Heart left ventricle (tissue), 13 donors: ENCODE results near the gene PLCL1.

Experiments
- POLR2A ChIP-seq, 2 donors: fragments of 450-650 bp; IDR thresholded peaks; one replicate each; pipeline ENCODE4 v1.6.1; 2017; ENCODE audit warnings: antibody characterized with exemption in 2 of 2, mild to moderate bottlenecking in 2 of 2, moderate library complexity in 2 of 2
- TF ChIP-seq, protein P1 (sequence below), 12 donors: fragments of 200-600 bp; sonication (generic) in 4 of 12; IDR thresholded peaks; one replicate each; pipeline versions ENCODE4 v1.5.0 to v1.8.0; 2018 to 2022; ENCODE audit warnings: antibody characterized with exemption in 12 of 12, mild to moderate bottlenecking in 5 of 12
- donor health status: ischemic (EF 13 %, LVEDD 7.1; RV severe dilation, severe dysfunction).
- donor health status: DM: no; HTN: yes; CAD: no.
- donor health status: DM: no; HTN: no; CAD: no.
- donor health status: ischemic (EF 25% LVEDD 6.9; RV normal size, moderate dysfunction).
- donor health status: ischemic (EF 25% LVEDD 5.7; RV mildly dilated, moderate dysfunction).
- donor health status: ischemic (EF 35%, LVEDD 5.7; RV mildly dilated, moderate dysfunction).
- donor health status: nonischemic (EF 11% LVEDD 7.7; RV severe dilation, severe dysfunction).
- donor health status: DM: yes; HTN: yes; CAD: no.
- donor health status: PGD.
- donor health status: ischemic (EF 29% LVEDD 5.4; RV normal size, mild dysfunction).
- donor health status: nonischemic (EF 23%, LVEDD 6.1; RV moderate dilation, normal function).

- TF ChIP-seq POLR2A (IDR thresholded peaks at IDR 0.05), result no peak
- TF ChIP-seq, protein P1, sequence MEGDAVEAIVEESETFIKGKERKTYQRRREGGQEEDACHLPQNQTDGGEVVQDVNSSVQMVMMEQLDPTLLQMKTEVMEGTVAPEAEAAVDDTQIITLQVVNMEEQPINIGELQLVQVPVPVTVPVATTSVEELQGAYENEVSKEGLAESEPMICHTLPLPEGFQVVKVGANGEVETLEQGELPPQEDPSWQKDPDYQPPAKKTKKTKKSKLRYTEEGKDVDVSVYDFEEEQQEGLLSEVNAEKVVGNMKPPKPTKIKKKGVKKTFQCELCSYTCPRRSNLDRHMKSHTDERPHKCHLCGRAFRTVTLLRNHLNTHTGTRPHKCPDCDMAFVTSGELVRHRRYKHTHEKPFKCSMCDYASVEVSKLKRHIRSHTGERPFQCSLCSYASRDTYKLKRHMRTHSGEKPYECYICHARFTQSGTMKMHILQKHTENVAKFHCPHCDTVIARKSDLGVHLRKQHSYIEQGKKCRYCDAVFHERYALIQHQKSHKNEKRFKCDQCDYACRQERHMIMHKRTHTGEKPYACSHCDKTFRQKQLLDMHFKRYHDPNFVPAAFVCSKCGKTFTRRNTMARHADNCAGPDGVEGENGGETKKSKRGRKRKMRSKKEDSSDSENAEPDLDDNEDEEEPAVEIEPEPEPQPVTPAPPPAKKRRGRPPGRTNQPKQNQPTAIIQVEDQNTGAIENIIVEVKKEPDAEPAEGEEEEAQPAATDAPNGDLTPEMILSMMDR (IDR thresholded peaks at IDR 0.05), result no peak
Measured at GRCh38 chr2:198116756-198117155, 312.4 kb downstream of the PLCL1 start.
